Memory B cell (primary cell): Measurements from ENCODE around the gene PCDHGB3.
"Not testable (repeated sequence)": the region's sequence is repeated elsewhere in the genome, so short reads cannot be mapped to it uniquely, and the experiment has no call there.

Source experiments
- ATAC-seq: fragments of 150-1000 bp; cut with Tn5 transposase; 2 replicates; pipeline ENCODE4 v1.10.0; 2021; ENCODE audit warnings: low read depth, mild to moderate bottlenecking, moderate library complexity
- DNase-seq, 2 donors: peaks; one replicate each; pipeline ENCODE4 v3.0.0; 2022; ENCODE audit warnings: low spot score in 2 of 2
- H3K27ac Mint-ChIP-seq: one replicate; pipeline ENCODE4 v1.8.0; 2022; ENCODE audit warnings: mild to moderate bottlenecking, moderate library complexity, mixed read lengths
- H3K27me3 Mint-ChIP-seq: one replicate; pipeline ENCODE4 v1.8.0; 2022; ENCODE audit warnings: mixed read lengths
- H3K36me3 Mint-ChIP-seq: one replicate; pipeline ENCODE4 v1.8.0; 2022; ENCODE audit warnings: mild to moderate bottlenecking, mixed read lengths
- H3K4me1 Mint-ChIP-seq: one replicate; pipeline ENCODE4 v1.8.0; 2022; ENCODE audit warnings: mixed read lengths
- H3K4me3 Mint-ChIP-seq: one replicate; pipeline ENCODE4 v1.8.0; 2022; ENCODE audit warnings: mild to moderate bottlenecking, moderate library complexity, mixed read lengths
- H3K9me3 Mint-ChIP-seq: one replicate; pipeline ENCODE4 v1.8.0; 2022; ENCODE audit warnings: mixed read lengths

Gene PCDHGB3

GRCh38 chr5:141393267-141393666, 23.2 kb downstream of the PCDHGB3 start:
- H3K27me3 Mint-ChIP-seq, result peaks cover 21% of the 10 kb centered on the region
- H3K27ac Mint-ChIP-seq, result no peak overlapping the region
- peaks cover 8% of the 10 kb centered on the region for H3K9me3 Mint-ChIP-seq
- H3K36me3 Mint-ChIP-seq, result peaks cover 5% of the 10 kb centered on the region
- H3K4me1 Mint-ChIP-seq, result peaks cover 2% of the 10 kb centered on the region
- no peak overlapping the region for H3K4me3 Mint-ChIP-seq
- ATAC-seq (no peak), DNase-seq (no peak)

- DNase-seq, H3K4me1 Mint-ChIP-seq, H3K36me3 Mint-ChIP-seq, H3K9me3 Mint-ChIP-seq, ATAC-seq, H3K4me3 Mint-ChIP-seq, H3K27ac Mint-ChIP-seq: not testable (repeated sequence)
- H3K27me3 Mint-ChIP-seq, result peaks cover 18% of the 10 kb centered on the region
Measured at GRCh38 chr5:141394401-141395187, 24.6 kb downstream of the PCDHGB3 start.

- H3K4me1 Mint-ChIP-seq, H3K9me3 Mint-ChIP-seq, H3K36me3 Mint-ChIP-seq, H3K27ac Mint-ChIP-seq: not testable (repeated sequence)
- peak in 1 of 2 donors; percentile 33 for DNase-seq
- peak within 1 kb of the TSS; percentile 68 for H3K4me3 Mint-ChIP-seq
- H3K27me3 Mint-ChIP-seq, result peaks cover 18% of the 10 kb centered on the region
- peak; percentile 77 for ATAC-seq
Measured at GRCh38 chr5:141397756-141398551, 27.9 kb downstream of the PCDHGB3 start, which contains the start of gene PCDHGB5. TSS of gene PCDHGB5 (plus strand) at chr5:141397947. CDS start at chr5:141398128, 181 bp downstream.

GRCh38 chr5:141398608-141399007, 28.6 kb downstream of the PCDHGB3 start:
- peaks cover 18% of the 10 kb centered on the region for H3K27me3 Mint-ChIP-seq
- H3K4me3 Mint-ChIP-seq, result no peak overlapping the region
- no peaks in the 10 kb centered on the region for H3K4me1 Mint-ChIP-seq
- H3K9me3 Mint-ChIP-seq, result peaks cover 9% of the 10 kb centered on the region
- ATAC-seq (no peak), DNase-seq (no peak)
- peaks cover 4% of the 10 kb centered on the region for H3K36me3 Mint-ChIP-seq
- H3K27ac Mint-ChIP-seq, result no peak overlapping the region

GRCh38 chr5:141399555-141400258, 29.7 kb downstream of the PCDHGB3 start:
- Mint-ChIP-seq H3K4me3 (no peak overlapping the region), H3K27ac (no peak overlapping the region), H3K36me3 (peaks cover 4% of the 10 kb centered on the region), H3K9me3 (peaks cover 7% of the 10 kb centered on the region), H3K4me1 (no peaks in the 10 kb centered on the region), H3K27me3 (peaks cover 20% of the 10 kb centered on the region)
- no peak for DNase-seq
- ATAC-seq, result no peak

- Mint-ChIP-seq H3K4me1 (no peaks in the 10 kb centered on the region), H3K4me3 (peak within 1 kb of the TSS; percentile 67), H3K27ac (no peak within 1 kb of the TSS), H3K9me3 (peaks cover 13% of the 10 kb centered on the region), H3K36me3 (peaks cover 7% of the 10 kb centered on the region), H3K27me3 (peaks cover 21% of the 10 kb centered on the region)
- DNase-seq, result no peak
- ATAC-seq, result no peak
Measured at GRCh38 chr5:141402553-141403243, 32.7 kb downstream of the PCDHGB3 start, which contains the start of gene PCDHGA9. TSS of gene PCDHGA9 (plus strand) at chr5:141402778. CDS start at chr5:141402953, 175 bp downstream.

- H3K9me3 Mint-ChIP-seq, result peaks cover 15% of the 10 kb centered on the region
- H3K27ac Mint-ChIP-seq, result no peak overlapping the region
- H3K36me3 Mint-ChIP-seq, result peaks cover 9% of the 10 kb centered on the region
- ATAC-seq, result no peak
- peaks cover 2% of the 10 kb centered on the region for H3K4me1 Mint-ChIP-seq
- no peak overlapping the region for H3K4me3 Mint-ChIP-seq
- H3K27me3 Mint-ChIP-seq, result peaks cover 23% of the 10 kb centered on the region
- DNase-seq, result no peak
Measured at GRCh38 chr5:141403387-141403786, 33.3 kb downstream of the PCDHGB3 start.

- H3K4me1 Mint-ChIP-seq, DNase-seq: not testable (repeated sequence)
- peak; percentile 60 for ATAC-seq
- H3K27ac Mint-ChIP-seq, result peak within 1 kb of the TSS; percentile 53
- peak within 1 kb of the TSS; percentile 72 for H3K4me3 Mint-ChIP-seq
- peaks cover 17% of the 10 kb centered on the region for H3K9me3 Mint-ChIP-seq
- H3K36me3 Mint-ChIP-seq, result peaks cover 12% of the 10 kb centered on the region
- H3K27me3 Mint-ChIP-seq, result peaks cover 25% of the 10 kb centered on the region
Measured at GRCh38 chr5:141407790-141408505, 37.9 kb downstream of the PCDHGB3 start, which contains the start of gene PCDHGB6. TSS of gene PCDHGB6 (plus strand) at chr5:141408021. CDS start at chr5:141408203, 182 bp downstream.

- peaks cover 28% of the 10 kb centered on the region for H3K27me3 Mint-ChIP-seq
- DNase-seq (no peak), ATAC-seq (no peak)
- H3K36me3 Mint-ChIP-seq, result peaks cover 12% of the 10 kb centered on the region
- peaks cover 15% of the 10 kb centered on the region for H3K9me3 Mint-ChIP-seq
- H3K4me1 Mint-ChIP-seq, result peaks cover 8% of the 10 kb centered on the region
- H3K27ac Mint-ChIP-seq, result peak overlapping the region; percentile 77
- H3K4me3 Mint-ChIP-seq, result no peak overlapping the region
Measured at GRCh38 chr5:141409598-141410306, 39.7 kb downstream of the PCDHGB3 start.

- H3K36me3 Mint-ChIP-seq, result peaks cover 9% of the 10 kb centered on the region
- peaks cover 8% of the 10 kb centered on the region for H3K4me1 Mint-ChIP-seq
- H3K27me3 Mint-ChIP-seq, result peaks cover 25% of the 10 kb centered on the region
- no peak overlapping the region for H3K27ac Mint-ChIP-seq
- ATAC-seq, result no peak
- DNase-seq, result no peak
- no peak overlapping the region for H3K4me3 Mint-ChIP-seq
- peaks cover 9% of the 10 kb centered on the region for H3K9me3 Mint-ChIP-seq
Measured at GRCh38 chr5:141411575-141411974, 41.5 kb downstream of the PCDHGB3 start.

GRCh38 chr5:141412854-141413539, 43.0 kb downstream of the PCDHGB3 start, which contains the start of gene PCDHGA10:
TSS of gene PCDHGA10 (plus strand) at chr5:141412987. CDS start at chr5:141413176, 189 bp downstream.
- Mint-ChIP-seq H3K9me3 (peaks cover 11% of the 10 kb centered on the region), H3K4me1 (peaks cover 10% of the 10 kb centered on the region), H3K36me3 (peaks cover 11% of the 10 kb centered on the region), H3K27ac (peak within 1 kb of the TSS; percentile 70), H3K4me3 (peak within 1 kb of the TSS; percentile 86), H3K27me3 (peaks cover 27% of the 10 kb centered on the region)
- DNase-seq (no peak), ATAC-seq (peak; percentile 75)
